G401 (cell line): ENCODE data around the gene ZBTB42. TPM values are rescaled to one million over a fixed set of nuclear protein-coding genes. Genes with fewer than 3 reads are reported as not detected.
"Not testable (repeated sequence)": the region's sequence is repeated elsewhere in the genome, so short reads cannot be mapped to it uniquely, and the experiment has no call there.

Experiments used
- DNase-seq: peaks from one replicate; pipeline ENCODE4 v3.0.0-alpha.2; 2015; ENCODE audit warnings: low spot score
- in situ Hi-C: cut with HindIII; loops from 2 replicates; pipeline ENCODE4 v1.10.0; 2016; ENCODE audit warnings: low sequenced_read_pairs, mixed read lengths
- total RNA-seq: library from RNA; depleted of rRNA; stranded (reverse); fragments of >200 nt; shearing (Covaris generic); gene quantifications from 2 replicates; pipeline ENCODE4 v1.2.3, GENCODE V29; 2014

The ZBTB42 gene
- total RNA-seq, 1 experiment from 2014 or later: 14.3 TPM

DNA sequence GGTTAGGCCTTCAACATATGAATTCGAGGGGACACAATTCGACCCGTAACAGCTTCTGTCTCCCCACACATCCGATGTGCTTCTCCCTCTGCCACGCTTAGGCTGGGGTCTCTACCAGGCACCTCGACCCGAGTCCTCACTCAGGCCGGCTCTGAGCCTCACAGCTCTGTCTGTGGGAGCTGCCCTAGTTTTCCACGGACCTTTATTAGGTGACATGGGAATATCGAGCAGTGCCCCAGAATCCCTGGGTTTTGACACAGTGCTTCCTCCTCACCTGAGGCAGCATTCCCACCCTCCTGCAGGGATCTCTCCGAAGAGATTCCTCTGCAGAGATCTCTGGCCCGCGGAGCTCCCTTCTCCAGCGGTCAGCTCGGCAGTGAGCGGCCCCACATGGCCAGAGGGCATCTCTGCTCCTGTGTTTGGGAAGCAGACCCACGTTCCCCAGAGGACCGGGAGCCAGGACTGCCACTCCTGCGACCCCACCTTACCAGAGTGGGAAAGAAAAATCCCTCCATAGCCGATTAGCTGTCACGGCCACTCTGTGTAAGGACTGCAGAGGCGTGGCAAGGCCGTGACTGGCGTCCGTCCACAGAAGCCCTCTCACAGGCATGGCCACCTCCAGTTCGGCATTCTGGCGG, 21.2 kb downstream of the ZBTB42 start:
- DNase-seq: no peak
- in situ Hi-C loops: loop anchor here (10.0 kb wide), 1 partner anchor 113 kb away; no protein-coding TSS in a partner anchor

DNA sequence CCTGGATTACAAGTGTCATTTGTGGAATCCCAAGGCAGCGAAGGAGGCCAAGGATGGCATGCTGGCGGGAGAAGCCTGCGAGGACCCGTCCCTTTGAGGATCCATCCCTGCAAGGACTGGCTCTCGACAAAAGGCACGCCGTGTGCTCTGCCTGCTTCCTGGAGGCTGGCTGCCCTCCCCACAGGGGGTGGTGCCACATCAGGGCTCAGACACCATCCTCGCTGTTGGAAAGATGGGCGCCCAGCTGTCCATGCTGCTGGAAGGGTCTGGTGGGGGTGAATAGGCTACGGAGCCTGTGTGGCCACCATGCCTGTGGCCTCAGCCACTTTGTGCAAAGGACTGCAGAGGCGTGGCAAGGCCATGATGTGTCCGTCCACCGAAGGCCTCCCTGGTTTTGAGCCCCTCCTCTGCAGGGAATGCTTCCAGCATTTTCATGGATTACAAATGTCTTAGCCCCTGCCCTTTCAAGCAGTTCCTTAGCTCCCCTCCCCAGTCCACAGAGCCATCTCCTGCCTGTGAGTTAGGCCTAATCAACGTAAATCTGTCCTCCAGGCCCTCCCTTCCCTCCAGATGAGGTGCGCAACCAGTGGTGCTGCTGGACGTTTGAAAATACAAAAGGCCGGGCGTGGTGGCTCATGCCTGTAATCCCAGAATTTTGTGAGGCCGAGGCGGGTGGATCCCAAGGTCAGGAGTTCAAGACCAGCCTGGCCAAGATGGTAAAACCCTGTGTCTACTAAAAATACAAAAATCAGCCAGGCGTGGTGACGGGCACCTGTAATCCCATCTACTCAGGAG, 22.1 kb downstream of the ZBTB42 start:
- DNase-seq: no peak
- in situ Hi-C loops: loop anchor here (10.0 kb wide), 1 partner anchor 112 kb away; no protein-coding TSS in a partner anchor

DNA sequence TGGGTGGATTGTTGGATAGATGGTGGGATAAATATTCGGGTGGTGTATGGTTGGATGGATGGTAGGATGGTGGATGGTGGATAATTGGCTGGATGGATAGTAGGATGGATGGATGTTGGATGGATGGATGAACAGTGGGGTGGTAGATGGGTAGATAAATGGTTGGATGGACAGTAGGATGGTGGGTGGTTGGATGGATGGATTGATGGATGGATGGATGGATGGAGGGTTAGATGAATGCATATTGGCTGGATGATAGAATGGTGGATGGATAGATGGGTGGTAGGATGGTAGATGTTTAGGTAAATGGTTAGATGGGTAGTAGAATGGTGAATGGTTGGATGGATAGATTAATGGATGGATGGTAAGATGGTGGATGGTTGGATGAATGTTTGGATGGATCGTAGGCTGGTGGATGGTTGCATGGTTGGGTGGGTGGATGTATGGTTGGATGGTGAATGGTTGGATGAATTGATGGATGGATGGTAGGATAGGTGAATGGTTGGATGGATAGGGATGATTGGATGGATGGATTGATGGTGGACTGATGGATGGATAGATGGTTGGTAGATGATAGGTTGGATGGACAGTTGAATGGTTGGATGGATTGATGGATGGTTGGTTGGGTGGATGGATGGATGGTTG, 23.6 kb downstream of the ZBTB42 start:
- in situ Hi-C loops: loop anchor here (10.0 kb wide), 1 partner anchor 110 kb away; no protein-coding TSS in a partner anchor
- DNase-seq: no peak

DNA sequence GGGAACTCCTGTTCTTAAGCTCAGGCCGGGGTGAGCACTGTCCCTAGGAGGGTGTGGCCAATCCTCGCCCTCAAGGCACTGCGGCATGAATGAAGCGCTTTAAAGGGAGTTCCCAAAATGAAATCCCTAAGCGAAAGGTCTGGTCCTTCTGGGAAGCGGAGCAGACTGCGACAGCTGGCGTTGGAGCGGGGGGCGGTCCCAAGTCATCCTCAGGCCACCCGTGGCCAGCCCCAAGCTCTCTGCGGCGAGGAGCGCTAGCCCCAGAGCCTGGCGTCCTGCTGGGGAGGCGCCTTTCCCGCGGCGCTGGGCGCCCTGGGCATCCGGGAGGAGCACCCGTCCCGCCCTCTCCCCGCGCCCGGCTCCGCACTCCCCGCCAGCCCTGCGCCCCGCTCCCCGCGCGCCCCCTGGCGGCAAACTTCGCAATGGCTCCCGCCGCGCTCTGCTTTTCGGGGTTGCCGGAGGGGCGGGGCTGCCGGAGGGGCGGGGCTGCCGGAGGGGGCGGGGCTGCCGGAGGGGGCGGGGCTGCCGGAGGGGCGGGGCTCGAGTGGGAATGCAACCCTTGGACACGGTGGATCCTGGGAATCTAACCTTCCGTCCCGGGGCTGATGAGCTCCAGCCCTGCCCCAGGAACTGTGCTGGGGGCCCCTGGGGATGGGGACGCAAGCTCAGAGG, 25.4 kb downstream of the ZBTB42 start:
- in situ Hi-C loops: loop anchor here (10.0 kb wide), 1 partner anchor 108 kb away; no protein-coding TSS in a partner anchor
- peak; percentile 71 for DNase-seq

DNA sequence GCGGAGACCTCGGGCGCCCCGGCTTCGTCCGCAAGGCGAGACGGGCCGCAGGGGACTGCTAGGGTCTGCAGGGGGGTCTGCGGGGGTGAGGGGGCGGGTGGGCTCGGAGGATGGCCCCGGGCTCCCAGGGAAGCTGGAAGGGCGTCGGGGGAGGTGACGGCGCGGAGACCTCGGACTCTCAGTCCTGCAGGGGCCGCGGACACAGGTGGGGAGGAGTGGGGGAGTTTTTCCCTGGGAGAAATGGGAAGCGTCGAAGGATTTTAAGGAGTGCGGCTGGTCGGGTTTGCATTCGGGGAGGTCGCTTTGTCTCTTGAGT, 25.9 kb downstream of the ZBTB42 start:
- no peak for DNase-seq
- in situ Hi-C loops: loop anchor here (10.0 kb wide), 1 partner anchor 108 kb away; no protein-coding TSS in a partner anchor

DNA sequence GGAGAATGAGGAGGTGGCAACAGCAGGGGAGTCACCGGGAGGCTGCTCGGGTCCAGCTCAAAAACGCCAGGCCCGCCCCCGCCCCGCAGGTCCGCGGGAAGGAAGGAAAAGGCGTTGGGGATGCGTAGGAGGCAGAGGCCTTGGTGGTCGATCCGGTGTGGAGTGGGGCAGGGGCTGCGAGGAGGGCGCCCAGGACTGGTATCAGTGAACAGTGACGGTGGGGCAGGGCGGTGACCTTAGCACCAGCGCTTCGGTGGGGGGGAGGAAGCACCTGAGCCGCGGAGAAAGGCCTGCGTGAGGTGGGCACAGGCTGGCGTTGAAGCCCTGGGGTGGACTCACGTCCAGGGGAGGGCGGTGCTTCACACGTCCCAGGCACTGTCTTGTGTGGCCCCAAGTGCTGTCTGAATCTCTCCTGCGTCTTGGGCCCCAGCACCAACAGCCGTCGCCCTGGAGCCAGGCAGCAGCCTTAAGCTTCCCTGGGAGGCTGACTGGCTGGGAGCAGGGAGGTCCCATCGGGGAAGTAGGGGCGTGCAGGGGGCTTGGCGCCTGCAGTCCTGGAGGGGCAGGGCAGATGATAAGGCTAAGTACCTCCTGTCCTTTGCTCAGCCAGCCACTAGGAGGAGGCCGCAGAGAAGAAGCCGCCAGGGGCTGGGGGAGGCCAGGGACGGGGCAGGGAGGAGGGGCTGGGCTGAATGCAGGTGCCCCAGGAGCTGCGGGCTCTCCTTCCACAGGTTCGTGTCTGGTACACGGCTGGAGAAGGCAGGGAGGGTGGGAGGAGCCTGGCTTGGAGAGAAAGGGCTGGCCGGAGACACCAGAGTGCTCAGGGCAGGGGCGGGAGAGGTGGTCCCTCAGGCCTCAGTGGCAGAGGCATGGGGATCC, 26.5 kb downstream of the ZBTB42 start:
- DNase-seq: peak; percentile 12
- in situ Hi-C loops: loop anchor here (10.0 kb wide), 1 partner anchor 107 kb away; no protein-coding TSS in a partner anchor

DNA sequence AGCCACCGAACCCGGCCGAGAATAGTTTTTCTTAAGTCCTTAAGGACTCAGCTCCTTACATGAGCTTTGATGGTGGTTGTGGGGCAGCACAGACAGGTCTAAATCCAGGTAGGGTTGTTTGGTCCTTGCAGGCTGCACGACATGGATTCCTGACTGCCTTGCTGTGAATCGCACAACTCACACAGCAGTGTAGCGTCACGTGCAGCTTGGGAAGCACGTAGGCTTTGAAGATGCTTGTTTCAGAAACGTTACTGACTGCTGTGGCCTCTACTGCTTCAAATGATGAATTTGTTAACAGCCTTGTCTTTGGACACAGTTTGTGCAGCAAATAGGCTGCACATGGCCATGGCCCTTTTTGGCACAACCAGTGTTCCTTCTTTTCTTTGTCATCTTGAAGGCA, 29.9 kb downstream of the ZBTB42 start:
- in situ Hi-C loops: no loop called here
- DNase-seq: no peak

DNA sequence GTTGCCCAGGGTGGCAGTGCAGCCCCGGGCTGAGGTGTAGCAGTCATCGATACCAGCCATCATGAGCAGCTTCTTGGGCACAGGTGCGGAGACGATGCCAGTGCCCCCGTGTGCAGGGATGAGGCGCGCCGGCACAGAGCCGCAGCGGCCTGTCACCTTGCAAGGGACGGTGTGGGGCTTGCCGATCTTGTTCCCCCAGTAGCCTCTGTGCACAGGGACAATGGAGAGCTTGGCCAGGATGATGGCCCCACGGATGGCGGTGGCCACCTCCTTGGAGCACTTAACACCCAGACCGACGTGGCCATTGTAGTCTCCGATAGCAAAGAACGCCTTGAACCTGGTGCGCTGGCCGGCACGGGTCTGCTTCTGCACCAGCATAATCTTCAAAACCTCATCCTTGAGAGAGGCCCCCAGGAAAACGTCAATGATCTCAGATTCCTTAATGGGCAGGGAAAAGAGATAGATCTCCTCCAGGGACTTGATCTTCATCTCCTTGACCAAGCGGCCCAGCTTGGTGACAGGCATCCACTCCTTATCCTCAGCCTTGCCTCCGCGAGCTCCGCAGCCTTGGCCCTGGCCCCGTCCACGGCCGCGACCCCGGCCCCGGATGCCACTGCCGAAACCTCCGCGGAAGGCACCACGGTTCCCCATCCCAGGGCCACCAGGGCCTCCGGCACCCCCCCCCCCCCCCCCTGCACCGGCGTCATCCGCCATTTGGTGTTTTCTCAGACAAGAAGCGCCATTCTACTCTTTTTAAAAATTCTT, 35.5 kb downstream of the ZBTB42 start:
- in situ Hi-C loops: not testable (repeated sequence)

DNA sequence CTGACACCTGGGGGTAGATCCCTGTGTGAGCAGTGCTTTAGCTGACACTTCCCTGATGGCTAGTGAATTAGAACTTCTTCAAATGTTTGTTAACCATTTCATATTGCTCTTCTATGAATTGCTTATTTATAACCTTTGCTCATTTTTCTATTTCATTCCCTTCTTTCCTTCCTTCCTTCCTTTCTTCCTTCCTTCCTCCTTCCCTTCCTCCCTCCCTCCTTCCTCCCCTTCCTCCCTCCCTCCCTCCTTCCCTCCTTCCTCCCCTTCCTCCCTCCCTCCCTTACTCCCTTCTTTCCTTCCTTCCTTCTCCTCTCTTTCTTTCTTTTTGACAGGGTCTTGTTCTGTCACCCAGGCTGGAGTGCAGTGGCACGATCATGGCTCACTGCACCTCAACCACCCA, 40.8 kb downstream of the ZBTB42 start:
- in situ Hi-C loops: no loop called here
- no peak for DNase-seq

More for the DNA sequence above, 35.5 kb downstream of the ZBTB42 start:
- not testable (repeated sequence) for DNase-seq

DNA sequence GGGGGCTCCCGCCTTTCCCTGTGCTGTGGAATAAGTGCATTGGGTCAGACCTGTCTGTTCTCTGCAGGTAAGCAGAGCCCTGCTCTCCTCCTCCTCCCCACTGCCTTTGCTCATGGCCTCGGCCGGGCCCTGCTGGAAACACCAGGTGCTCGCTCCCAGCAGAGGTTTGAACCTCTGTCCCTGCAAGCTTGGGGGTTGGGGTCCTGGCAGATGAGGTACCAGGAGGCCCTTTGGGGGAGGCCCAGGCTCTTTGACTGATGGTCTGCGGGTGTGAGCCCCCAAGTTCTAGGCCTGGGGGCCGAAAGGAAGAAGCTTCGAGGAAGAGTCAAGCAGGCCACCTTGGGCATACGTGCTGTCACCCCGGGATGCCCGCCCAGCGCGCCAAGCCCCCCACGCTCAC, 42.1 kb downstream of the ZBTB42 start:
- in situ Hi-C loops: no loop called here
- DNase-seq: no peak

DNA sequence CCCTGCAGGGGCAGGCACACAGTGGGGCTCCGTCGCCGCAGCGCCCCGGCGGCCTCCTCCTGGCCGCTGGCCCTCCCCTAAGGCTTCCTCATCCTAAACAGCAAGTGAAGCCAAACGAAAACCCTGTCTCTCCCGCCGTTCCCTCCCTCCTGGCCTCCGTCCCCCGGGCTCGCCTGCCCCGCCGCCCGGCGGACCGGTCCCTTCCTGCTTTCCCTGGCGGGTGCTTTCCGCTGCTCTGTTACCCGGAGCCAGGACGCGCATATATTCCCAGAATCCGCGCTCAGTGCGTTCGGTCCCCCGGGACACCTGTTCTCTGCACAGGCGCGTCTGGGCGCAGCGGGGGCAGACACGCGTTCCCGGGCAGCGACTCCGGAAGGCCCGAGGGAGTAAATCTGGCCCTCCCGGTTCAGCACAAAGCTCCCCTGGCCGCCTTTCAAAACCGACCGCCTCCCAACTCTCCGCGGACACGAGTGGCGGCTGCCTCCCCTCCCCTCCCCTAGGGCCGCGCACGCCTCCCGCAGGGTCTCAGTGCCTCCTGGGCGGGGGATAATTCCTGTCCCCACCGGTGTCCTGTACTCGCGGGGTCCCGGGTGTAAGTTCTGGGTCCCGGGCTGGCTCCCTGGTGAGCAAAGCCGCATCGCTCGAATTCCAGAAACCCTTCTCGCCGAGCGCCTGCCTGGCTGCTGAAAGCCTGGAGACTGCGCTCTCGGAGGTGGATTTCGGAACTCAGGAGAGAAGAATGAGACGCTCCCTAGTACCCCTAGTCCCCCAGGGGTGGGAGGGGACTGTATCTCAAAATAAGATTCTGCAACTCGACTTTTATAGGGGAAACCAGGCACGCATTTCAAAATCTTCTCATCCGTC, 42.8 kb downstream of the ZBTB42 start:
- in situ Hi-C loops: no loop called here
- DNase-seq: peak; percentile 44

DNA sequence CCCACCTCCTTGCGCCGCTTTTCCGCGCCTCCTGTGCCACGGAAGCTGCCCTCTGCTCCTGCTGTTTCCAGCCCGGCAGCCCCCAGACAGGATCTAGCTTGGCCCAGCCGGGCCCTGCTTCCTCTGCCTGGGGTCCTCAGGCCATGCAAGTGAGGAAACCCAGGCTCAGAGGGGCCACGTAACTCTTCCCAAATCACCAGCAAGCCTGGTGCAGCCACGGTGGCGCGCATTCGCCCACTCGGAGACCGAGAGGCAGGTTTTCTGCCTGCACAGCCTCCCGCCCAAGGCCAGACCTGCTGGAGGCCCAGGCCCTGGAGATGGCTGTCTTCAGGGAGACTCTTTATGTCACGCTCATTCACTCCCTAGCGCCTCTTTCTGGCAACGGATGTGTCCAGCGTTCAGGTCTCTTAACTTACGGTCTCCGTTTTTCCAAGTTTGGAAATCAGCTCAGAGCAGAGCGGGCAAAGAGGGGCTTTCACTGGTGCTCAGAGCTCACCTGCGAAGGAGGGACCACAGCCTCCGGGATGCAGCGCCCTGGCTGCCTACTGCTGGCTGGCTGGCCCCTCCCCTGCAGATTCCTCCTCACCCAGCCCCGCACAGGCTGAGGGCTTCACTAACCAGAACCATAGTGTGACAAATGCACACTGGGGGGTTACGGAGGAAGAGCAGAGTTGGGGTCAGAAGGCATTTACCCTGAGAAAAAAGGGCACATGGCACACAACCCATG, 43.6 kb downstream of the ZBTB42 start:
- in situ Hi-C loops: no loop called here
- peak; percentile 68 for DNase-seq

DNA sequence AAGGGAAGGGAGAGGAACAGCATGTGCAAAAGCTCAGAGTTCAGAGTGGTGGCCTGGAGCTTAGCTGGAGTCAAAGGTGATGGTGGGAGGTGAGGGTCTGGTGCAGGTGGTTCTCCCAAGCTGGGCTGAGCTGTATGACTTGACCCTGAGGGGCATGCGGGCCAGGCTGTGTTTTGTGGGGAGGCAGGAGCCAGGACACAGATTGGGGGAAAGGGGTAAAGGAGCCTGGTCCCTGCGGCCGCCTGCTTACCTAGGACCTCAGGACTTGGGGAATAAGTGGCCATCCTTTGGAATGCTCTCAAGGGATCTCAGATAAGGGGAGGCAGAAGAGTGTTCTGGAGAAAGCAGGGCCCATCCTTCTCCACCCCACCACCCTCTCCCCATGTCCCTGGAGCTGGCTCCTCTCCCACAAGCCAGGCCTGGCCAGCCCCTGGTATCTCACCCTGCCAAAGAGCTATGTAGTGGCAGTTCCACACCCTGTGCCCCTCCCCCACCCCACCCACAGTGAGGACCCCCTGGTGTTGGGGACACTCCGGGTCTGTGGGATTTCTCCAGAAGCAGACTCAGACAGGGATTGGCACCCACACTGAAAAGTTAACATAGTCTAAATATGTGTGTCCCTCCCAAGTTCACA, 44.2 kb downstream of the ZBTB42 start:
- DNase-seq: no peak

DNA sequence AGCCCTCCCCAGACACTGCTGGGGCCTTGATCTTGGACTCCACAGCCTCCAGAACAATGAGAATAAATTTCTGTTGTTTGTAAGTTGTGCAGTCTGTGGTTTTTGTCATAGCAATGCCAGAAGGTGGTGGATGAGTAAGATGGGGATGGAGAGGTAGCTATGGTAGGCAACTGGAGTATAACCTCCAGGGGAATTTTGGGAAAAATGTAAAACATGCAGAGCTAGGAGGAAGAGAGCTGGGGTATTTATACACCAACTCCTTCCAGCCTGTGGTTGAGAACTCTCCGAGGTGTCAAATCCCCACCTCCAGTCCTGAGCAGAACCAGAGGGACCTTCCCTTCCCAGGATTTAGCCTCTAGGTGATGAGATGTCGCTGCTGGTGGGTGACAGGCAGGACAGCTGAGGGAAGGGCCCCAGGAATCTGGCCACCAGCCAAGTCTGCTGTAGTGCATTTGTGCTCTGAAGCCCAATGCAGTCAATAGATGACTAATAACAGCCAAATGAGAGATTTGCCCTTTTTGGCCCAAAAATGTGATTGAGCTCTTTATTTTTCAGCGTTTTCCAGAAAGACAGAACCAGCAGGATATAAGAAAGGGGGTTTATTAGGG, 45.0 kb downstream of the ZBTB42 start:
- DNase-seq: no peak
- in situ Hi-C loops: no loop called here

More for the DNA sequence above, 44.2 kb downstream of the ZBTB42 start:
- in situ Hi-C loops: no loop called here

DNA sequence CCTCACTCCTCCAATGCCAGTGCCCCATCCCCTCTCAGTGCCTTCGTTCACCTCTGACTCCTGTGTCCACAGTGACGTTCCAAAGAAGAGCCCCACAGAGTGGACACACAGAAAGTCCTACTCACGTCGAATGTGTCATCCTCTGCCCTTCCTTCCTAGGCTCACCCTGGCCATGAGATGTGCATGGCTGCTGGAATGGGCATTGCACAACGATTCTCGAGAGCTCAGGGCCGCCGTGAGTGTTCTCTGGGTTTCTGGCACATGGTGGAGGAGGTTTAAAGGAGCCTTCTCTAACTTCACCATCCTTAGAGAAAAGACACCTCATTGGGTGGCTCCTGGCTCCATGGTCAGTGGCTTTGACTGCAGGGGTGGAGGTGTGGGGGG, 51.4 kb downstream of the ZBTB42 start:
- DNase-seq: no peak
- in situ Hi-C loops: no loop called here
